PFSK-1 (cell line): ENCODE data around the gene FAM98B.

Experiments
- POLR2AphosphoS5 ChIP-seq: IDR thresholded peaks from 2 replicates; pipeline ENCODE4 v1.6.1; 2012; ENCODE audit warnings: low read depth, mild to moderate bottlenecking, control low read depth, low read length, moderate library complexity
- SIN3A ChIP-seq: IDR thresholded peaks from 2 replicates; pipeline ENCODE4 v1.6.1; 2012; ENCODE audit warnings: mild to moderate bottlenecking, low read length, moderate library complexity, borderline replicate concordance; ENCODE audit not compliant: insufficient read depth
- TAF1 ChIP-seq: IDR thresholded peaks from 2 replicates; pipeline ENCODE4 v1.6.1; 2012; ENCODE audit warnings: low read length, control low read depth, borderline replicate concordance; ENCODE audit not compliant: insufficient read depth

GRCh38 chr15:38518084-38518483 lies 64.2 kb downstream of the FAM98B start:
- TF ChIP-seq POLR2AphosphoS5 (no peak), SIN3A (no peak), TAF1 (no peak)
